Esophagus muscularis mucosa (tissue), 4 donors: ENCODE results near the gene ZNF787.

ENCODE experiments used
- EP300 ChIP-seq: sonication (generic); formaldehyde crosslinking; IDR thresholded peaks from one replicate; pipeline ENCODE4 v1.6.1; 2017; ENCODE audit warnings: antibody characterized with exemption
- POLR2A ChIP-seq: fragments of 450-650 bp; IDR thresholded peaks from one replicate; pipeline ENCODE4 v1.6.1; 2017; ENCODE audit warnings: antibody characterized with exemption, moderate library complexity, mild to moderate bottlenecking, low read depth
- TF ChIP-seq, protein P1 (sequence below), 3 experiments: fragments of 200-600 bp in 2 of 3; fragments of 450-650 bp in 1 of 3; sonication (generic) in 2 of 3; IDR thresholded peaks; one replicate each; pipeline ENCODE4 v1.5.1; 2017 to 2019; ENCODE audit warnings: antibody characterized with exemption in 3 of 3, mild to moderate bottlenecking in 2 of 3, moderate library complexity in 1 of 3

DNA sequence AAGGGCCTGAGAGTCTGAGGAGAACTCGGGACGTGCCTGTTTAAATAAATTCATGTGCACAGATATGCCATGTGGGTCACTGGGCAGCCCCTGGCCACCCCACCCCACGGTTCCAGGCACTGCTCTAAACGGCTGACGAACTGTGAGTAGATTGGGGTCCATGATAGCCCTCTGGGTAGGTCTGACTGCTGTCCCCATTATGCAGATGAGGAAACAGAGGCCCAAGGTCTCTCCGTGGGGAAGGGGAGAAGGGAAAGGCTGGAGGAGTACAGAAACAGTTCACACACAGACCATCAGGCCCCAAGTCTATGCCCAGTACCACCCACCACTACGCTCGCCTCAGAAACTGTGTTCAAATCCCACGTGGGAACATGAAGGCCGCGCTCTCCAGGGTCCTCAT is 14.1 kb downstream of the ZNF787 start:
- TF ChIP-seq, protein P1, sequence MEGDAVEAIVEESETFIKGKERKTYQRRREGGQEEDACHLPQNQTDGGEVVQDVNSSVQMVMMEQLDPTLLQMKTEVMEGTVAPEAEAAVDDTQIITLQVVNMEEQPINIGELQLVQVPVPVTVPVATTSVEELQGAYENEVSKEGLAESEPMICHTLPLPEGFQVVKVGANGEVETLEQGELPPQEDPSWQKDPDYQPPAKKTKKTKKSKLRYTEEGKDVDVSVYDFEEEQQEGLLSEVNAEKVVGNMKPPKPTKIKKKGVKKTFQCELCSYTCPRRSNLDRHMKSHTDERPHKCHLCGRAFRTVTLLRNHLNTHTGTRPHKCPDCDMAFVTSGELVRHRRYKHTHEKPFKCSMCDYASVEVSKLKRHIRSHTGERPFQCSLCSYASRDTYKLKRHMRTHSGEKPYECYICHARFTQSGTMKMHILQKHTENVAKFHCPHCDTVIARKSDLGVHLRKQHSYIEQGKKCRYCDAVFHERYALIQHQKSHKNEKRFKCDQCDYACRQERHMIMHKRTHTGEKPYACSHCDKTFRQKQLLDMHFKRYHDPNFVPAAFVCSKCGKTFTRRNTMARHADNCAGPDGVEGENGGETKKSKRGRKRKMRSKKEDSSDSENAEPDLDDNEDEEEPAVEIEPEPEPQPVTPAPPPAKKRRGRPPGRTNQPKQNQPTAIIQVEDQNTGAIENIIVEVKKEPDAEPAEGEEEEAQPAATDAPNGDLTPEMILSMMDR (IDR thresholded peaks at IDR 0.05), result no peak
- TF ChIP-seq POLR2A (no peak), EP300 (no peak)
